Forelimb muscle (tissue), 1 donor: ENCODE data around the gene GAB3. TPM values are rescaled to one million over a fixed set of nuclear protein-coding genes. Genes with fewer than 3 reads are reported as not detected.
A peak's percentile ranks its signal among the peaks of the same experiment; 100 is the strongest.
"Not testable (repeated sequence)": the region's sequence is repeated elsewhere in the genome, so short reads cannot be mapped to it uniquely, and the experiment has no call there.

ENCODE experiments used
- DNase-seq: peaks from one replicate; pipeline ENCODE4 v3.0.0-alpha.2; 2013; ENCODE audit warnings: low read depth
- polyA plus RNA-seq: library from polyadenylated mRNA; unstranded; fragments of 120-200 nt; gene quantifications from one replicate; pipeline ENCODE4 v1.2.1, GENCODE V29; 2013; ENCODE audit not compliant: insufficient read length

The GAB3 gene
- polyA plus RNA-seq, 1 donor, result 4.7 TPM

DNA sequence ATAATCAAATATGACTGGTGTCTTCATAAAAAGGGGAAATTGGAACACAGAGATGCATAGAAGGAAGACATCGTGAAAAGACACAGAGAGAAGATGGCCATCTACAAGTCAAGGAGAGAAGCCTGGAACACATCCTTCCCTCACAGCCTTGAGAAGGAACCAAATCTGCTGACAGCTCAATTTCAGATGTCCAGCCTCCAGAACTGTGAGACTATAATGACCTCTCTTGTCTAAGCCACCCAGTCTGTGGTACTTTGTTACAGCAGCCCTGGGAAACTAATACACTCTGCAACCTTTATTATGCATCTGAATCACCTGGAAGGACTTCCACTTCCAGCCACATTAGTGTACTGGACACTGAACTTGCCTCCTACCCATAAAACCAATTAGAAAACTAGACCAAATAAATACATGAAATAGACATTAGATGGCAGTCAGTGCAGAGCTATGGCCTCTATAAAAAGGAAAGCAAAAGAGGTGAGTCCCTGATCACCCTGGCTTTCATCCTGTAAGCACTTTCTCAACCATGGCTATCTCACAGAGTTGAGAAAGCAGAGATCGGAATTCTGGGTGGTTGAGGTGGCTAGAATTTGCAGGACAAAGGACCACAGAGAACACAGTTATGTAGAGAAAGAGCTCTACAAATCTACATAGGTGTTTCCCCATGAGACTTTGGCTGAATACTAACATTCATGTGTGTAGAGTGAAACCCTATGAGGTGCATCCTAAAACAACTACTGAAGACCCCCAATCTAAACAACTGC, 25.7 kb downstream of the GAB3 start:
- DNase-seq, result no peak

DNA sequence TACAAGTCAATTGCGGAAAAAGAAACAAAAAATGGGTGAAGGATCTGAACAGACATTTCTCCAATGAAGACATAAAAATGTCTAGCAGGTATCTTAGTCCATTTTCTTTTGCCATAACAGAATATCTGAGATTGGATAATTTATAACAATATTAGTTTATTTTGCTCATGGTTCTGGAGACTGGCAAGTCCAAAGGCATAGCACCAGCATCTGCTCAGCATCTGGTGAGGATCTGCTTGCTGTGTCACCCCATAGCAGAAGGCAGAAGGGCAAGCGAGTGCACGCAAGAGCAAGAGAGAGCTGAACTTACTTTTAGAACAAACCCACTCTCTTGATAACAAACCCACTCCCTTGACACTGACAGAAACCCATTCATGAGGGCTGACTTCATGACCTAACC, 29.7 kb downstream of the GAB3 start:
- DNase-seq, result no peak

DNA sequence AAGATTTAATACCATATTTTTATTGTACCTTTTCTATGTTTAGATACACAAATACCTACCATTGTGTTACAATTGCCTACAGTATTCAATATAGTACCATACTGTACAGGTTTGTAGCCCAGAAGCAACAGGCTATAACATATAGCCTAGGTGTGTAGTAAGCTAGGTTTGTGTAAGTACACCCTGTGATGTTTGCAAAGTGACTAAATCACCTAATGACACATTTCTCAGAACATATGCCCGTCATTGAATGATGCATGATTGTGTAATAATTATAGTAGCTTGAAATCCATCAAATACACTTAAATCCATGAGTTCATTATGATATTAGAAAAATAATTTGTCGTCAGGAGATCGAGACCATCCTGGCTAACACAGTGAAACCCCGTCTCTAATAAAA, 30.8 kb downstream of the GAB3 start:
- no peak for DNase-seq

DNA sequence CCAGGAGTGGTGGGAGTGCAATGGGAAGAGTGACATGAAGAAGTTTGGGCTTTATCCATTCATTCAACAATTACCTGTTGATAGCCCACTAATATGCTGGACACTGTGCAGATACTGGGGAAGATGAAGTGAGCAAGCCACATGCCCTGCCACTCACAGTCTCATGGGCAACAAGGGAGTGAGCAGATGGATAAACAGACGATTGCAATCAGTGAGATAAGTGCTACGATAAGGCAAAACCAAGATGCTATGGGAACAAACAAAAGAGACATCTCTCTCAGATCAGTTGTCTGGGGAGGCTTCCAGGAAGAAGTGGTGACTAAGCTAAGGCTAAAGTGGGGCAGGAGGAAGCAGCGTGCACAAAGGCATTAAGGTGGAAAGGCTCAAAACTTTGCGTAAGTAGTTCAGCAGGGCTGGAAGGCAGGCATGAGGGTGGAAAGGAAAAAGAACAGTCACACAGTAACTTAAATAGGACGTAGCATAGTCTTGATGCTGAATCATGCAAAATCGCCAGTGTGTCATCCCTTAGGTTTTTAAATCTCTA, 31.7 kb downstream of the GAB3 start:
- DNase-seq, result no peak

DNA sequence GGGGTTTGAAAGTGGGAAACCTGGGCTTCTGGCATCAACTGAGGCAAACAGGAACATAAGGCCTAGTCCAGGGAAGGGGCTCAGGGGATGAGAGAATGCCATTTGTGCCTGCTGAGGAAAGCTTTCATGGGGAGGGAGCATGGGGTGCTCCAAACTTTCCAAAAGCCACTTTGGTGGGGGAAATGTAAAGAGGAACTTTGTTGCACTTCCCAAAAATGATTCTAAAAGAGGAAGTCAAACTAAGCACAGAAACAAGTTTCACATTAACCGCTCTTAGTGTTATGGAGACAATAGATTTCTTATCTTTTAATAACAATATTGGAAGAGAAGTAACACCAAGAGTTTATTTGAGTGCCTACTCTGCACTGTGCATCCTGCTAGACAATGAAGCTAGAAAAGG, 32.3 kb downstream of the GAB3 start:
- DNase-seq, result no peak

DNA sequence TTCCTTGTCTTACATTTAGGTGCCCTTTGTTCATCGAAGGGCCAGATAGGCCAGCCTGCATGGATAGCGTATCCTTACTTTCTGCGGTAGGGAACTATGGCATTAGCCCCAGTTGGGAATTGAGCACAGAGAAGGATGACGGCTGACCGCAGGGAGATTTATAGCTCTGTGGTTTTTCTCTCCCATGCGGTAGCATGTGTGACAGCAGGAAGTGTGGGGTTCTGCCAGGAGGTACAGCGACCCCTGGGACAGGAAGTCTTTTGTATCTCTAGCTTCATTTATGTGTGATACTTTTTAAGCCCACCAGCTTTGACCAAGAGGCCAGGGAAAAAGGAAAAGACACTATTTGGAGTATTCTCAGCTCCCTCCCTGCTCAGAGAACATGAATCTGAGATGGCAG, 33.1 kb downstream of the GAB3 start:
- no peak for DNase-seq

DNA sequence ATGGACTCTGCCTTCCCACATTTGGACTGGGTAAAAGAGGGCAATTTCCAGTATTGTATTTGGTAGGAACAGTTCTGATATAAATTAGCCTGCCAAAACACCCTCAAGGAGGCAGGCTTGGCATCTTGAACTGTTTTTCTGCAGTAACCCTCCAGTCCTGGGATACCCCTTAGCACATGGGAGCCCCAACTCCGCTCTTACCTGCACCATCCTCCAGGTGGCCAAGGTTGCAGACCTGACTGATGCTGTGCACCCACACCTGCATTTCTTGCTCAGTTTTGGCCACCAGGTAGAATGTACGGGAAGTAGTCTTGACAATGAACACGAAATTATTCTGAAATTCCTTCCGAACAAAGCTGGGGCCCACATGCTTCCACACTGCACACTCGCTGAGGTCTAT, 35.1 kb downstream of the GAB3 start:
- no peak for DNase-seq

DNA sequence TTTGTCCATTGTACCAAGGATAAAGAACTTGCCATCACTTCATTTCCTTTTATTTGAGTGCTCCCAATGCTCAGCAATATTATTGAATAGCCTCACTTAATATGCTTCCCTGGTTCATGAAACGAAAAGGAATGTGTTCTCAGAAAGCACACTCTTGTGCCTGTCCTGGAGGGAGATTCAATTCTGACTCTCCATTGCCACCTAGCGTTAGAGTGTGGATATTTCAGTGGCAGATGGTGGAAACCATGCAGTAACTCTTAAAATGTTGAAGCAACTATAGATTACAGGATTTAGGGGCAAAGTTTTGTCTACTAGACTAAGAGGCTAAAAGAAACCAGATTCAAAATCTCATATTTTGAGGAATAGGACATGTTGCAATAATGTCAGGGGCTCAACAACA, 36.0 kb downstream of the GAB3 start:
- no peak for DNase-seq

DNA sequence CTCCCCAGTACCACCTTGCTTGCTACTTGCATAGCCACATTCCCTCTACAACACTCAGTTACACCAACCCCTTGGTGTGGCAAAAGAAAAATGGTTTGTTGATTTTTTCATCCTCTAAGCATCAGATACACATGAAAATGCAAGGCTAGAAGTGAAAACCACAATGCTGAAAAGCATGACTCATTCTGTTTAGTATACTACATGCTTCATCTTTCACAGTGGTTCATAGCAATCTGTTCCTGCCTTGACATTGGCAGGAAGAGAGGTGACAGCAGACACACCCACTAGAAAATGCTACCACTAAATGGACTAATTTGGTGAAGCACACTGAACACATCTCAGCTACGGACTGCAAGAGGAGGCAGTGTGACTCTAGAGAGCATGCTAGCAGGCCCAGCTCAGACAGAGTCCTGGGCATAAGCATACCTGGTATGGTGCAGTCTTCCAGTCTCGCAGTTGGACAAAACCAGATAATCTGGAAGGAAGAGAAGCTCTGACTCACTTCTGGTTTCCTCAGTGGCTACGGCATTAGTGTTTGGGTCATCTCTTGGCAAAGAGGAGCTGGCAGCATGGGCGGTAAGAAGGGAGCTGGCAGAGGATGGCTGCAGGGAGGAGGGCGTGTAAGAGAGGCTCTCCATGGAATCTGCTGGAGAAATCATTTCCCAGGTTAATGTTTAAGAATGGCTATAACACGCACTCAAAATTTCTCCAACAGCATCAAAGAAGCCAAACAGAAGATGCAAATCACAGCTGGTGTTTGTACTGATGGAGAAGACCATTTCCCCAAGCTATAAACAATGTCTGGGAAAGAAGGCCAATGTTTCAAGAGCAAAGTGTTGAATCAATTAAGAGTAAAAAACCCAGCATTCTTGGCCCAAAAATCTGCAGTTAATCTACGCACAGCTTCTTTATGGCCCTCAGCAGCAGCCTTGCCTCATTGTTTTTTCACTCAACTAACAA, 37.8 kb downstream of the GAB3 start:
- DNase-seq, result no peak

DNA sequence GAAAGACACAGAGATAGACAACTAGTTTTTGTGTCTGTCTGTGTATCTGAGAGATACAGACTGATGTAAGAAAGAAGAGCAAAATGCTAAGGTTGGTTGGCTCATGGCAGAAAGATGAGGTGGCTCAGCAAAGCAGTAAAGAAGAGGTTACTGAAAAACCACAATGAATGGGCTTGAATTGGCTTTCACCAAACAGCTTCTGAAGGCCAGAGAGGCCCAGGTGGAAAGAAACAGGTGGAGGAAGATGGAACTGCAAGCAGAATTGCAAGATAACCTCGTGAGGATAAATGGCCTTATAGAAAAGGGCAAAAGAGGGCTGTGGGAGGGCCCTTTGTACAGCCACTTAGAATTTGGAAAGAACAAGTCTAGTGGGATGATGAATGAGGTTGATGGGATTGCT, 39.6 kb downstream of the GAB3 start:
- DNase-seq, result no peak

DNA sequence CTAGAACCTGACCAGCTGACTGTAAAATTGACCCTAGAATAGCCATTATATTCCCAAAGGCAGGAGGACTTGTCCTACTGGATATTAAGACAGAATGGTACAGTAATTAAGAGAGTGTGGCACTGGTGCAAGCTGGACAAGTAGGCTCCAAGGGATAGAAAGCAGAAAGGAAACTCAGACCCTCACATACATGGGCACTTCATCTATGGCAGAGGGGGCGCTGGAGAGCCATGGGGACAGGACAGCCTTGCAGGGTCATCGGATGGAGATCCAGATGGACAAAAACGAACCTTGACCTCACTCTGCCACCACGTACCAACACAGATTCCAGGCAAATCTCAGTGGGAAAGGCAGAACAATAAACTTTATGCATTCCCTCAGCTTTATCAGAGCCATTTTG, 40.6 kb downstream of the GAB3 start:
- DNase-seq, result no peak

DNA sequence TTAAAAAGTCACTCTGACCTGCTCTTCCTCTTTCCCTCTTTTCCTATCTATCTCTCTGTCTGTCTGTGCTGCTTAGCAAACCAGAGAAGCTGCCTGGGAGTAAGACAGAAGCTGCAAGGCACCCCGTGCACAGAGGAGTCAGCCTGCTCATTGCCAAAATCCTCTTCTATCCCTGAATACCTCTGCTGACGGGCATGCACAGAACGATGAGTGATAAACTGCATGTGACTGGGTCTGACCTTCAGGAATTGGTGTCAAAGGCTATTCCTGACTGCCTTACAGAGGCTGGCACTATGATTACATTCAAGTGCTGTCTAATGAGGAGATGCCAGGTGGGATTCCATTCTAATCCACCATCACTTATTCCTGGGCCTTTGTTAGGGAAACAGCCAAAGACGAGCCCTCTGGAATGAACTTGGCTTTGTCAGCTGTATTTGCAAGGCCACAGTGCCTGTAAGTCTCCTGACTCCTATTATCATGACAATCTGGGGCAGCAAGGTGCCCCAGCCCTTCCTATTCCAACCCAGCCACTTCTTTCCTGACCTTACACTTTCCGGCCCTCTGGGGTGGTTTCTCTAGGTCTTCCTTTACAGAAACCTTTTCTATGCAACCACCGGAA, 52.1 kb downstream of the GAB3 start:
- DNase-seq, result no peak

DNA sequence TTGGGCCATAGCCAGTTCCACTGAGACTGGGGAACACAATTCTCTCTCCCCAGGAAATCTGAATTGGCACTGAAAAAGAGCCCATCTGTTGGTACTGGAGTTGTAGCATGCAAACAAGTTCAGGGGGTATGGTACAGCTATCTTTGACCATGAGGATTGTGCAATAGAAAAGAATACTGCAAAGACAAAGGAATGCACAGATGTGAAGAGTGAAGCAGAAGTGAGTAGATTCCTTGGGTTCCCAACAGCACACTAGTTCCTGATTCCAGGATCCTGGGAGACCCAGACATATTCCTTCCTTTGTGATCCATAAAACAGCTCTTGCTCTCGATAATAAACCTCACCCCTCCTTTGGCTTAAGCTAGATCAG, 54.2 kb downstream of the GAB3 start:
- DNase-seq, result no peak

DNA sequence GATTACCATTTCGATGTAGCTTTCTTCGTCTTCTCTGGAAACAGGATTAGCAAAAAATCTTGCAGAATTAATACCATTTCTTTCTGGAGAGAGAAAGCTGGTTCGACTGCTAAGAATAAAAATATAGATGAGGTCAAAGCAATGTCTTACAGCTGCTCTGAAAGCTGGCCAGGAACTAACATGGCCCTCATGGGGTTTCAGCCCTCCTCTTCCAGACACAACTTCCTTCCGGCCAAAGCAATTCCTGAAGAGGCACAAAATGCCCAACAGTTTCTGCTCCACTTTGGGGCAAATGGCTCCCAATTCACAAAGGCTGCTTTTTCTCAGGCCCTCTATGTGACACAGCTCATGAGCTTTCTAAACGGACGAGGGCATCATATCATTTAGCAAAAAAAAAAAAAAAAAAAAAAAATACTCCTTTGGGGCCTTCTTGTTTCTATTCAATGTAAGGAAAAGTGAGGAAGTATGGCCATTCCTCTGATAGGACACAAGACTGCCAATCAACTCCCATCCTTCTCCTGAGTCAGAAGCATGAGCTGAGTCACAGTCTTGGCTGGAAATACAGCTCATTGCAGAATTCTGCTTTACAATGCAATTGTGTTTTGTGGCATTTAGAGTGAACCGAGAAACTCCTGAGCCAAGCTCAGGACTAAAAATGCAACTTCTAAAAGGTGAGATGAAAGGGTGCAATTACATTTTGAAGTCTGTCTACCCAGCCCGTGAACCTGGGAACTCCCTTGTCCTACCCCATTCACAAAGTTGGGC, 54.8 kb downstream of the GAB3 start:
- DNase-seq, result peak; percentile 65

DNA sequence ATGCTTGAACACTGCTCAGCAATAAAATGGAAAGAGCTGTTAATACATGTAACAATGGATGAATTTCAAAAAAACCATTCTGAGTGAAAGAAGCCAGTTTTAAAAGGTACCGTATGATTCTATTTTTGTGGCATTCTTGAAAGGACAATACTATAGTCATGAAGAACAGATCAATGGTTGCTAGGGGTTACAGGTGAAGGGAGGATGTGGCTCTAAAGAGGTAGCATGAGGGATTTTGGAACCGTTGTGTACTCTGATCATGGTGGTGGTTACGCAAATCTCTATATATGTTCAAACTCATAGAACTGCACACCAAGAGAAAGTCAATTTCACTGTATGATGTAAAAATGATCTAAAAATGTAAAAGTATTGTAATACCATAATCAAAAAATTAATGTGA, 57.5 kb downstream of the GAB3 start:
- DNase-seq, result no peak

DNA sequence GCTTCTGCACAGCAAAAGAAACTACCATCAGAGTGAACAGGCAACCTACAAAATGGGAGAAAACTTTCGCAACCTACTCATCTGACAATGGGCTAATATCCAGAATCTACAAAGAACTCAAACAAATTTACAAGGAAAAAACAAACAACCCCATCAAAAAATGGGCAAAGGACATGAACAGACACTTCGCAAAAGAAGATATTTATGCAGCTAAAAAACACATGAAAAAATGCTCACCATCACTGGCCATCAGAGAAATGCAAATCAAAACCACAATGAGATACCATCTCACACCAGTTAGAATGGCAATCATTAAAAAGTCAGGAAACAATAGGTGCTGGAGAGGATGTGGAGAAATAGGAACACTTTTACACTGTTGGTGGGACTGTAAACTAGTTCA, 60.4 kb downstream of the GAB3 start:
- not testable (repeated sequence) for DNase-seq

DNA sequence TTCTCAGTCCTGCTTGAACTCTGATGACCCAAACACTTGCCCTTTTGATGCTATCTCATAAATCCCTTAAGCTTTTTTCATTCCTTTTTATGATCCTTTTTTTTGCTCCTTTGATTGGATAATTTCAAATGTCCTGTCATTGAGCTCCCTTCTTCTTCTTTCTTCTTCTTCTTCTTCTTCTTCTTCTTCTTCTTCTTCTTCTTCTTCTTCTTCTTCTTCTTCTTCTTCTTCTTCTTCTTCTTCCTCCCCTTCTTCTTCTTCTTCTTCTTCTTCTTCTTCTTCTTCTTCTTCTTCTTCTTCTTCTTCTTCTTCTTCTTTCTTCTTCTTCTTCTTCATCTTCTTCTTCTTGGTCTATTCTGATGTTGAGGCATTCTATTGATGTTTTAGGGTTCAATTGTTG, 78.8 kb downstream of the GAB3 start:
- not testable (repeated sequence) for DNase-seq

DNA sequence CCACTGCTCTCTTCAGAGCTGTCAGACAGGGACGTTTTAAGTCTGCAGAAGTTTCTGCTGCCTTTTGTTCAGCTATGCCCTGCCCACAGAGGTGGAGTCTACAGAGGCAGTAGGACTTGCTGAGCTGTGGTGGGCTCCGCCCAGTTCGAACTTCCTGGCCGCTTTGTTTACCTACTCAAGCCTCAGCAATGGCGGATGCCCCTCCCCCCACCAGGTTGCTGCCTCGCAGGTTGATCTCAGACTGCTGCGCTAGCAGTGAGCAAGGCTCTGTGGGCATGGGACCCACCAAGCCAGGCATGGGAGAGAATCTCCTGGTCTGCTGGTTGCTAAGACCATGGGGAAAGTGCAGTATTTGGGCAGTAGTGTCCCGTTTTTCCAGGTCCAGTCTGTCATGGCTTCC, 80.0 kb downstream of the GAB3 start:
- not testable (repeated sequence) for DNase-seq

DNA sequence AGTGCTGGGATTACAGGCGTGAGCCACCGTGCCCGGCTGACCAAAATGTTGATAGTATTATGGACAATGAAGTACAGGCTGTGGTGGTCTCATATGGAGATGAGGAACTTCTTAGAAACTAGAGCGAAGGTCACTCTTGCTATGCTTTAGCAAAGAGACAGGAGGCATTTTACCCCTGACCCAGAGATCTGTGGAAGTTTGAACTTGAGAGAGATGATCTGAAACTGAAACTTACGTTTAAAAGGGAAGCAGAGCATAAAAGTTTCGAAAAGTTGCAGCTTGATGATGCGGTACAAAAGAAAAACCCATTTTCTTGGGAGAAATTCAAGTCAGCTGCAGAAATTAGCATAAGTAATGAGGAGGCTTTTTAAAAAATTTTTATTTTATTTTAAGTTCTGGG, 89.0 kb downstream of the GAB3 start:
- no peak for DNase-seq

DNA sequence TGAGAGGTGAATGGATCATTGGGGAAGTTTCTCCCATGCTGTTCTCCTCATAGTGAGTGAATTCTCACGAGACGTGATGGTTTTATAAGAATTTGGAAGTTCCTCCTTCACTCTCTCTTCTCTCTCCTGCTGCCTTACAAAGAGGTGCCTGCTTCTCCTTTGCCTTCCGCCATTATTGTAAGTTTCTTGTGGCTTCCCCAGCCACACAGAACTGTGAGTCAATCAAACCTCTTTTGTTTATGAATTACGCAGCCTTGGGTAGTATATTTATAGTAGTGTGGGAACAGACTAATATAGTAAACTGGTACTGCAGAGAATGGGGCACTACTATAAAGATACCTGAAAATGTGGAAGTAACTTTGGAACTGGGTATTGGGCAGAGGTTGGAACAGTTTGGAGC, 89.7 kb downstream of the GAB3 start:
- no peak for DNase-seq

DNA sequence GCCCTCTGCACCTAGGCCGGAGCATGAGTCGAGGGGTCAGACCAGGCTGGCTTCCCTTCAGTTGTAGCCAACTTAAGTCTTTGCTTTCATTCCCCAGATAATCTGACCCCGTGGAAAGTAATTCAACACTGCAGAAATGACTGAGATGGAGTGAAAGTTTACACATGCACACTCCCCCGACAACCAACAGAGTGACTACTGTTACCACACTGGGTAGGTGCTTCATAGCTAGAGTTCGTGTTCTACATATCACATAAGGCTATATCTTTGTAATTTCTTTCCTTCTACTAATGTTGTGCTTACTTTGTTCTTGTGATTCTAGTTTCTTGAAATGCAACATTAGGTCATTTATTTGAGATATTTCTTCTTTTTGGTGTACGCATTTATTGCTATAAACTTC, 90.3 kb downstream of the GAB3 start:
- no peak for DNase-seq

DNA sequence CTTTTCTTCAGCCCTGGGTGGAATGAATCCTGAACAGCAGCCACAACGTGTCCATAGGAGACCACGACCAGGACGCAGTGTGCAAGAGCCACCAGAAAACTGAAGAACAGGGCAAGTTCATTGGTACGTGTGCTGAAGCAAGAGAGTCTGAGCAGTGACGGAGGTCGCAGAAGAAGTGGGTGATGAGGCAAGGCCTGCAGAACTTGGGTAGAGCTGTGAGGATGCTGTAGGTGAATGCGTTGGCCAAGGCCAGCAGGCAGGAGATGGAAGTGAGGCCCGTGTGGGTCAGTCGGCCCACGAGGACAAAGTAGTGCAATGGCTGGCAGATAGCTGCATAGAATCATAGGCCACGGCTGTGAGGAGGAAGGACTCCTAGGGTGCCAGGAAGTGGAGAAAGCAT, 91.9 kb downstream of the GAB3 start:
- DNase-seq, result no peak
